PFSK-1 (cell line): ENCODE results near the gene OMA1.

Source experiments
- POLR2AphosphoS5 ChIP-seq: IDR thresholded peaks from 2 replicates; pipeline ENCODE4 v1.6.1; 2012; ENCODE audit warnings: low read depth, mild to moderate bottlenecking, control low read depth, low read length, moderate library complexity
- SIN3A ChIP-seq: IDR thresholded peaks from 2 replicates; pipeline ENCODE4 v1.6.1; 2012; ENCODE audit warnings: mild to moderate bottlenecking, low read length, moderate library complexity, borderline replicate concordance; ENCODE audit not compliant: insufficient read depth
- TAF1 ChIP-seq: IDR thresholded peaks from 2 replicates; pipeline ENCODE4 v1.6.1; 2012; ENCODE audit warnings: low read length, control low read depth, borderline replicate concordance; ENCODE audit not compliant: insufficient read depth
- TF ChIP-seq, protein P1 (sequence below), 2 experiments: IDR thresholded peaks; 2 replicates each; pipeline versions ENCODE4 v1.6.1 to v1.8.0; 2011 to 2012; ENCODE audit warnings: low read depth in 2 of 2, low read length in 2 of 2, control low read depth in 1 of 2, inconsistent platforms in 1 of 2, mild to moderate bottlenecking in 1 of 2, moderate library complexity in 1 of 2; ENCODE audit not compliant: insufficient read depth in 1 of 2

DNA sequence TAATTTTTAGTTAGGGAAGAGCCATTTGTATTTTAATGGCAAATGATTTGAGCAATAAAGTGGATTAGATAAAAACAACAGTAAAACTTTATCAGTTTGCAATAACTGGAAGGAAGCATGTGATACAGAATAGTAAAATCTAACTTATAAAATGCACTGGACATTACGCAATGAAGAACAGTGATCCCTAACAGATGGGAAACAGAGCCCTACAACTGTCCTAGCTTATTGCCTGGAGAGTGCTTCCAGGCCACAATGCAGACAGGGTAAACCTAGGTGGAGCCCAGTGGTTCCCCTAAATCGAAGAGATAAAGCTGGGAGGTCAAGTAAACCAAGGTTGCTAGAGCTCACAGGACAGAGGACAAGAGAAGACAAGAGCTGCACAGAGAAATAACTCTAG, 7.0 kb downstream of the OMA1 start:
- TF ChIP-seq SIN3A (no peak), TAF1 (no peak), POLR2AphosphoS5 (no peak)
- TF ChIP-seq, protein P1, sequence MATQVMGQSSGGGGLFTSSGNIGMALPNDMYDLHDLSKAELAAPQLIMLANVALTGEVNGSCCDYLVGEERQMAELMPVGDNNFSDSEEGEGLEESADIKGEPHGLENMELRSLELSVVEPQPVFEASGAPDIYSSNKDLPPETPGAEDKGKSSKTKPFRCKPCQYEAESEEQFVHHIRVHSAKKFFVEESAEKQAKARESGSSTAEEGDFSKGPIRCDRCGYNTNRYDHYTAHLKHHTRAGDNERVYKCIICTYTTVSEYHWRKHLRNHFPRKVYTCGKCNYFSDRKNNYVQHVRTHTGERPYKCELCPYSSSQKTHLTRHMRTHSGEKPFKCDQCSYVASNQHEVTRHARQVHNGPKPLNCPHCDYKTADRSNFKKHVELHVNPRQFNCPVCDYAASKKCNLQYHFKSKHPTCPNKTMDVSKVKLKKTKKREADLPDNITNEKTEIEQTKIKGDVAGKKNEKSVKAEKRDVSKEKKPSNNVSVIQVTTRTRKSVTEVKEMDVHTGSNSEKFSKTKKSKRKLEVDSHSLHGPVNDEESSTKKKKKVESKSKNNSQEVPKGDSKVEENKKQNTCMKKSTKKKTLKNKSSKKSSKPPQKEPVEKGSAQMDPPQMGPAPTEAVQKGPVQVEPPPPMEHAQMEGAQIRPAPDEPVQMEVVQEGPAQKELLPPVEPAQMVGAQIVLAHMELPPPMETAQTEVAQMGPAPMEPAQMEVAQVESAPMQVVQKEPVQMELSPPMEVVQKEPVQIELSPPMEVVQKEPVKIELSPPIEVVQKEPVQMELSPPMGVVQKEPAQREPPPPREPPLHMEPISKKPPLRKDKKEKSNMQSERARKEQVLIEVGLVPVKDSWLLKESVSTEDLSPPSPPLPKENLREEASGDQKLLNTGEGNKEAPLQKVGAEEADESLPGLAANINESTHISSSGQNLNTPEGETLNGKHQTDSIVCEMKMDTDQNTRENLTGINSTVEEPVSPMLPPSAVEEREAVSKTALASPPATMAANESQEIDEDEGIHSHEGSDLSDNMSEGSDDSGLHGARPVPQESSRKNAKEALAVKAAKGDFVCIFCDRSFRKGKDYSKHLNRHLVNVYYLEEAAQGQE (IDR thresholded peaks at IDR 0.05; ENCODE audit: insufficient read depth in 1 of 2, low read depth in 2 of 2, low read length in 2 of 2): no peak
